Thymus (tissue), 11 donors: ENCODE data around the gene HOXC12. TPM values are rescaled to one million over a fixed set of nuclear protein-coding genes. Genes with fewer than 3 reads are reported as not detected.

Source experiments
- DNase-seq, 9 donors: peaks; one replicate each; pipeline ENCODE4 v3.0.0-alpha.2; 2013; ENCODE audit warnings: low spot score in 9 of 9, low read depth in 6 of 9, missing footprints in 1 of 9
- H3K27ac ChIP-seq, 2 donors: one replicate each; pipeline ENCODE4 v1.5.1; 2013; ENCODE audit warnings: control low read depth in 1 of 2, low read depth in 1 of 2, low read length in 1 of 2, mild to moderate bottlenecking in 1 of 2, moderate library complexity in 1 of 2
- H3K27me3 ChIP-seq, 2 donors: one replicate each; pipeline ENCODE4 v1.5.1; 2013; ENCODE audit warnings: low read length in 1 of 2; ENCODE audit not compliant: control insufficient read depth in 2 of 2, insufficient read depth in 1 of 2
- H3K36me3 ChIP-seq, 2 donors: one replicate each; pipeline ENCODE4 v1.5.1; 2013; ENCODE audit warnings: low read length in 1 of 2, mild to moderate bottlenecking in 1 of 2, moderate library complexity in 1 of 2; ENCODE audit not compliant: control insufficient read depth in 2 of 2, insufficient read depth in 2 of 2
- H3K4me1 ChIP-seq, 2 donors: one replicate each; pipeline ENCODE4 v1.5.1; 2013; ENCODE audit warnings: low read length in 2 of 2; ENCODE audit not compliant: control insufficient read depth in 2 of 2, insufficient read depth in 2 of 2
- H3K4me3 ChIP-seq, 2 donors: one replicate each; pipeline ENCODE4 v1.5.1; 2013; ENCODE audit warnings: low read length in 2 of 2, control low read depth in 1 of 2, mild to moderate bottlenecking in 1 of 2
- H3K9me3 ChIP-seq, 2 donors: one replicate each; pipeline ENCODE4 v1.5.1; 2013; ENCODE audit warnings: low read length in 1 of 2, mild to moderate bottlenecking in 1 of 2; ENCODE audit not compliant: control insufficient read depth in 2 of 2, insufficient read depth in 1 of 2
- WGBS: extraction: QIAGEN DNeasy Blood & Tissue Kit; methylation state at CpG from one replicate; pipeline ENCODE4 v1.1.7; 2013; 5-methylcytosine and 5-hydroxymethylcytosine counted together
- polyA plus RNA-seq: library from polyadenylated mRNA; stranded (reverse); fragments of 200-250 nt; gene quantifications from one replicate; pipeline ENCODE4 v1.2.3, GENCODE V29; 2013
- total RNA-seq: library from RNA; stranded (reverse); fragments of 120-200 nt; gene quantifications from one replicate; pipeline ENCODE4 v1.2.4, GENCODE V29; 2013
- donor health status: healthy.

Gene HOXC12
- total and polyA plus RNA-seq, 2 donors = 0.05 to 0.07 TPM

DNA sequence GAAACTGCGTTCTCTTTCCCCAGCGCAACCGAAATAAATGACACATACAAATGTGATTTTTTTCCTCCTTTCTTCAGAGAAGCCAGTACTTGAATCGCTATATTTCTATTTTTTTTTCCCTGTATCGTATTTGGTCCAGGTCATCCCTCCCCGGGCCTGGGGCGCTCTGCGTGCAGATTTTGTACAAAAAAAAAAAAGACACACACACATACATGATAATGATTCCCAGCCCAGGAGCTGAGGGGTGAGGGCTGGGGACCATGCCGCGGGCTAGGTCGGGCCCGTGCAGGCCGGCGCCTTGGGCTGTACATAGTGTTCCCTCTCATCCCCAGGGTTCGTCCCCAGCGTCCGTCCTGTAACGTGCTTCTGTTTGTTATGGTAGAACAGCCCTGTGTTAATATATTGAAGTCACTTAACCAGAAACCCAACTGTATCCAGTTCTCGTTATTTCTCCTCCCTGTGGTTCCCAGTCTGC, 48.2 kb downstream of the HOXC12 start:
- Histone ChIP-seq H3K36me3 (no peaks in the 10 kb centered on the region), H3K9me3 (peaks cover 0 to 2% of the 10 kb centered on the region in 2 donors), H3K27me3 (peaks cover 83 to 100% of the 10 kb centered on the region in 2 donors), H3K27ac (no peak overlapping the region), H3K4me3 (no peak overlapping the region), H3K4me1 (peaks cover 3 to 6% of the 10 kb centered on the region in 2 donors)
- WGBS = 36% methylated on average over 19 of the region's 19 CpGs
- no peak for DNase-seq

DNA sequence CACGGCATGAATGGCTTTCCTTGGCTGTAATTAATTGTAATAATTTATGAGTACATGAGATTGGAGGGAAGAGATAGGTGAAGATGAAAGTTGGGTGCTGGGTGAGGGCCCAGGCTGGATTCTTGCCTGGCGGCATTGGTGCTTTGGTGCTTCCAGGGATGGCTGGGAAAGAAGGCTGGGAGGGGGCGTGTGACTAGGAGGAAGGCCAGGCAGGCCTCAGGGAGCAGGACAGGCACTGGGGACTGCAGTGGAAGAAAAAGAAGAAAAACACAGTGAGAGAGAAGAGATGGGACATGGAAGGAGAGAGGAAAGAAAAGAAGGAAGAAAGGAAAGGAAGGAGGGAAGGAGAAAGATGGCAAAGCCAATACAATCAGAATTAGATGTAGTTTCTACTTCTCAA, 48.9 kb downstream of the HOXC12 start:
- Histone ChIP-seq H3K27ac (no peak overlapping the region), H3K36me3 (no peaks in the 10 kb centered on the region), H3K9me3 (peaks cover 0 to 2% of the 10 kb centered on the region in 2 donors), H3K4me3 (no peak overlapping the region), H3K27me3 (peaks cover 82 to 100% of the 10 kb centered on the region in 2 donors), H3K4me1 (peaks cover 3 to 6% of the 10 kb centered on the region in 2 donors)
- DNase-seq = no peak
- WGBS = 59% methylated on average over 3 of the region's 3 CpGs

DNA sequence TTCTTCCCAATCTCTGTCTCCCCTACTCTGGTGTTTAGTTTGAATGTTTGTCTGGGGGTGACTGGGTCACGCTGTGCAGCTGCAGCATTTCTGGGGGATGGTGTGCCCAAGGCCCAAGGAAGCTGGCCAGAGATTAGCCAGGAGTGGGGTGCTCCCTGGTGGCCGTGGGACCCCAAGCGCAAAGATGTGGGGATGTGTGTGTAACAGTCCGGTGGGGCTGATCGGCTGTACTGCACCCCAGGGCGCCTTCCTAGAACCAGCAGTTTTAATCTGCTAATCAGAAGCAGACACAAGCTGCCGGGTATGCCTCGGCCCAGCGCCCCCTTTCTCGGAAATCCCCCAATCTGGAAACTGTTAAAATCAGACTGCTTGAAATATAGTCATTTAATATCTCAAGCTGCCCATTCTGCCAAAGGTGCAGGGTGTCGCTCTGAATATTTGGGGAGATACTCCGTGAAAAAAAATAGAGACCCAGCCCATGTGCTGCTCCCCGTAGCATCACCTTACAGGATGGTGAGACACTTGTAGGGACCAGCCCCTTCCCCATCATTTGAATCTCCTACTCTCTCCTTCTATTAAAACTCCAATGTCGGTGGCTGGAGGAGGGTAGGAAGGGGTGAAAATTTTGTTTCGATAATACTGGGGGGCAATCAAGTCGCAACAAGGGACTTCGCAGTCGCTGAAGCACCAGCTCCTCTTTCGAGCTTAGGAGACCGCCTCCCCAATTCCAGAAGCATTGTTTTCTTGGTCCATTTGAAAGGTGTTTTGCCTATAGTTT, 49.5 kb downstream of the HOXC12 start:
- H3K36me3 ChIP-seq = no peaks in the 10 kb centered on the region
- H3K27me3 ChIP-seq = peaks cover 84 to 100% of the 10 kb centered on the region in 2 donors
- peaks cover 3 to 6% of the 10 kb centered on the region in 2 donors for H3K4me1 ChIP-seq
- H3K4me3 ChIP-seq = no peak overlapping the region
- no peak overlapping the region for H3K27ac ChIP-seq
- 22% methylated on average over 20 of the region's 20 CpGs for WGBS
- peaks cover 0 to 2% of the 10 kb centered on the region in 2 donors for H3K9me3 ChIP-seq
- no peak for DNase-seq

DNA sequence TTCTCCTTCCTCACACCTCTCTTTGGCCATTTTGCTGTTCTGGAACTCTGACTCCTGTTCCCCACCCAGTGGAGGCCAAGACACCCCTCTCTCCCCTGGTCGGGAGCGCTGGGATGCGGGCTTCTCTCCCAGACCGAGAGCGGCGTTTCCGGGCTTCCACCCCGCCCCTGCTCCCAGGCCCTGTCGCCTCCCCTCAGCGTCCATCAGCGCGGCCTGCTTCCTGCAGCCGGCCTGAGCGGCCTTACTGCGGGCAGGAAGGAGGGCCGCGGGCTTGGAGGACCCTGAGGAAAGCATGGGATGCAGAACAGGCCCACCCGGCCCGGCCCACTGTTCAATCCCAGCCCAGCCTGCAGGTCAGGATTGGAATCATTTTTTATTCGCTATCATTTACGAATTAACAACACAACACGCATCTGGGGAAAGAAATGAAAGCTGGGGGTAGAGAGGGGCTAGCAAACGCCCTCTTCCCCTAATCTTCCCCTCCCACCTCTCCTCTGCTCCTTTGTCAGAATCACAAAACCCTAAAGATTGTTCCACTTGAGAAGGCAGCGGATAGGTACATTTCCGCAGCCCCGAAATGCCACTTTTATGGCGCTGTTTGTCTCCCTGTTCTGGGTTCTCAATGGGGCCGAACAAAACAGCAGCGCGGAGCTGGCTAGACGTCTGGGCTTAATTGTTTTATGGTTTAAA, 50.3 kb downstream of the HOXC12 start:
- H3K36me3 ChIP-seq = no peaks in the 10 kb centered on the region
- H3K9me3 ChIP-seq = peaks cover 0 to 2% of the 10 kb centered on the region in 2 donors
- DNase-seq = no peak
- WGBS = 7% methylated on average over 31 of the region's 31 CpGs
- H3K27ac ChIP-seq = no peak overlapping the region
- no peak overlapping the region for H3K4me3 ChIP-seq
- peaks cover 88 to 100% of the 10 kb centered on the region in 2 donors for H3K27me3 ChIP-seq
- H3K4me1 ChIP-seq = peaks cover 3 to 6% of the 10 kb centered on the region in 2 donors

DNA sequence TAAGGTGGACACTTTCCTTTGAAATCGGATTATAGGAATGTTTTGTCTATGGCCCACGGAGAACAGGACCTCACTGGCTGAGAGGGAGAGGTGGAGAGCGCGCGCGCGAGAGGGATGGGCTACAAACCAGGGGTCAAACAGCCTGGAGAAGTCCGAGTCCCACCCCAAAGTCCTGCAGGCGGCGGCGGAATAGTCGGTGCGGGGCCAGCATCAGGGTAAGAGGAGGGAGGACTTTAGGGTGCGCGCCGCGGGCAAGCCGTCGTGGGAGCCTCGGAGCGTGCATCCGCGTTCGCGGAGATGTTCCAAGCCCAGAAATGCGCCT, 50.8 kb downstream of the HOXC12 start:
- Histone ChIP-seq H3K27me3 (peaks cover 88 to 100% of the 10 kb centered on the region in 2 donors), H3K9me3 (peaks cover 0 to 5% of the 10 kb centered on the region in 2 donors), H3K4me3 (no peak overlapping the region), H3K27ac (no peak overlapping the region), H3K36me3 (no peaks in the 10 kb centered on the region), H3K4me1 (peaks cover 3 to 6% of the 10 kb centered on the region in 2 donors)
- DNase-seq = no peak
- 6% methylated on average over 26 of the region's 26 CpGs for WGBS

DNA sequence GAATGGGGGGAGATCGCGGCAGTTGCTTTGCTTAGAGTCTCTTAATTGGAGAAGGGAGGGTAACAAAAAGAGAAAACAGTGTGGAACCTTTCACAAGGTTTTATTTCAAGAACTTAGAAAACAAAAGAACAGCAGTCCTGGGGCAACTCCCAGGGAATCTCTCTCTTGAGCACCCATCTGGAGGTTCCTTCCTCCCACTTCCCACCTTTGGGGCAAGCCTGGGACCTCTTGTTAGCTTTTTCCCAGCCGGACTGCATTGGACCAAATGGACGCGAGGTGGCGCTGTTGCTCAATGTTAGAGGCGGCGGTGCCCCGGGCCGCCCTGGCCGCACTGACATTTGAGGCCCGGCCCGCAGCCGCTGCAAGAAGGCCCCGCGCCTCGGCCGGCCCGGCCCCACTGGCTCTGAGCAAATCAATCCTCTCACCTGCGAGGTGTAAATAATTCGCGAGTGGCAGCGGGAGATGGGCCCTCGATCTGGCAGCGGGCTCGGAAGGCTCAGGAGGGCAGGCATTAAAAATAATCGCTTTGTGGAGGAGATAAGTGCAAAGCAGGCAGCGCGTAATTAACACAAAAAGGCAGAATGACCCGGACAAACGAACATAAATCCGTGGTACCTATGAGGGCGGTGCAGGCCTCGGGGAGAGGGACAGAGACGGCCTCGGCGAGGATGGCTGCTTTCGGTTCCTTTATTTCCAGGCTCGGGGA, 51.3 kb downstream of the HOXC12 start:
- H3K4me1 ChIP-seq = peaks cover 3 to 6% of the 10 kb centered on the region in 2 donors
- H3K9me3 ChIP-seq = peaks cover 0 to 6% of the 10 kb centered on the region in 2 donors
- DNase-seq = peak; percentile 46 to 85 (median 65)
- H3K27me3 ChIP-seq = peaks cover 87 to 100% of the 10 kb centered on the region in 2 donors
- peak overlapping the region in 1 of 2 donors; percentile 40 for H3K4me3 ChIP-seq
- WGBS = 2% methylated on average over 39 of the region's 39 CpGs
- H3K36me3 ChIP-seq = no peaks in the 10 kb centered on the region
- H3K27ac ChIP-seq = no peak overlapping the region

DNA sequence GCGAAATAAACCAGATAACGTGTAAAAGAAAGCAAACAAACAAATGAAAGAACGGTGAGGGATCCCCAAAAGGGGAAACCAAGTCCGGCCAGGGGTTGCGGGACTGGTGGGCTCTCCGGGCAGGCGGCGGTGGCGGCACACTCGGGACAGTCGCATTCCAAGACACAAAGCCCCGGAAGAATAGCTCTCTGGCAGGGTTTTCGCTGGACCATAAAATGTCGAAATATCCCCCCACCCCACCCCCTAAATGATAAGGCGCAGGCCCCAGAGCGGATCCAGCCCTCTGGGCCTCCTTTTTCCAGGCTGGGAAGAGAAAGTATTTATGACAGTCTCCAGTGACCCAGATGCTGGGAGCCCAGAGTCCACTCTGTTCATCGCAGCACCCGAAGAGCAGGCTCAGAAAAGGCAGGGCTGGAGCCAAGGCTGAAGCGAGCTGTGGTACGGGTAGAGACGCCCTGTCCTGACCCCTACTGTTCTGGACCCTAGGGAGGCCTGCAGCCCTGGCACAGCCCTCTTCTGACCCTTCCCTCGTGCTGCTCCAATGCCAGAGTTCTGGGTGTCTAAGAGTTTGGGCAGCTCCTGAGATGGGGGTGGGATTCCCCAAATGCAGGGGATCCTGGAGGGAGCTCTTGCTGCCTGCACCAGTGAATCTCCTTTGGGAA, 52.0 kb downstream of the HOXC12 start:
- Histone ChIP-seq H3K36me3 (no peaks in the 10 kb centered on the region), H3K27me3 (peaks cover 85 to 100% of the 10 kb centered on the region in 2 donors), H3K4me3 (peak overlapping the region in 1 of 2 donors; percentile 40), H3K9me3 (peaks cover 0 to 6% of the 10 kb centered on the region in 2 donors), H3K4me1 (peaks cover 3 to 6% of the 10 kb centered on the region in 2 donors), H3K27ac (no peak overlapping the region)
- no peak for DNase-seq
- 10% methylated on average over 22 of the region's 22 CpGs for WGBS

DNA sequence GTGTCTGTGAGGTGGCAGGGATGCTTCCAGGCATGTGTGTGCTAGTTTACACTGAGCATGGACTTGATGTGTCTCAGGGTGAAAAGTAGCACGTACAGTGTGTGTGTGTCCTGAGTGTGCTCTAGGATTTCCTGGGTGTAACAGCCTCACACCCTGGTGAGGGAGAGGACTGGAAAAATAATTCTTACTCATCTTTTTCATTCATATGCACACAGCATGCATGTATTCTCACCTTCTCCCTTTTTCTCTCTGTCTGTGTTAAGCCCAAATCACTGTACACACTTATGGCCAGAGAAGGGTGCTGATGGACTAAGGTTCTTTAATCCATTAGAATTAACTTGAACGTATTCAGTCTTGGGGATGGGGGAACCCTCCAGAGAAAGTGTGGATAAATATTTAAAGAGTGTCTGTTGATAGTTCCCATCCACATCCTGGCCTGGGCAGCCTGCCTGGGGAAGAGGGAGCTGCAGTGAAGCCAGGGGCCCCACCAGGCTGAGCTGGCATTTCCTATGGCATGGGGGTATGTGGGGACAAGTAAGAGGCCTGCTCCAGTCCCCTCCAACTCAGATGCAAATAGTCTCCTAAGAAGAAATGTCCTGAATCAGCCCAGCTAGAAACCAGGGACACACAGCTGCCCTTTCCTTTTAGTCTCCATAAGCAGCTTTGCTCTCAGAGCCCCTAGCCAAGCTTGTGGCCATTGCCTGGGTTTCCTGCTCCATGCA, 53.0 kb downstream of the HOXC12 start:
- peaks cover 85 to 100% of the 10 kb centered on the region in 2 donors for H3K27me3 ChIP-seq
- 41% methylated on average over 2 of the region's 2 CpGs for WGBS

More for the DNA sequence above, 53.0 kb downstream of the HOXC12 start:
- Histone ChIP-seq H3K27ac (no peak overlapping the region), H3K4me3 (no peak overlapping the region), H3K4me1 (peaks cover 3 to 6% of the 10 kb centered on the region in 2 donors), H3K9me3 (peaks cover 0 to 4% of the 10 kb centered on the region in 2 donors), H3K36me3 (no peaks in the 10 kb centered on the region)
- DNase-seq = no peak
